HepG2 (cell line): Measurements from ENCODE around the gene UNC5CL. TPM values are rescaled to one million over a fixed set of nuclear protein-coding genes. Genes with fewer than 3 reads are reported as not detected.

Source experiments
- DZIP1 ChIP-seq: sonication (generic); formaldehyde crosslinking; IDR thresholded peaks from 2 replicates; pipeline ENCODE4 v1.5.0; 2020; ENCODE audit warnings: mild to moderate bottlenecking, missing genetic modification reagents
- EED ChIP-seq: sonication (generic); formaldehyde crosslinking; IDR thresholded peaks from 2 replicates; pipeline ENCODE4 v1.5.0; 2020; ENCODE audit warnings: mild to moderate bottlenecking, missing genetic modification reagents
- KDM6A ChIP-seq: IDR thresholded peaks from 2 replicates; pipeline ENCODE4 v1.6.1; 2016; ENCODE audit warnings: low read depth
- MAFG ChIP-seq: sonication (generic); formaldehyde crosslinking; IDR thresholded peaks from 2 replicates; pipeline ENCODE4 v1.5.1; 2020; ENCODE audit warnings: mild to moderate bottlenecking, missing genetic modification reagents
- MATR3 ChIP-seq: sonication (generic); formaldehyde crosslinking; IDR thresholded peaks from 2 replicates; pipeline ENCODE4 v1.4.0; 2020; ENCODE audit warnings: missing genetic modification reagents
- RELA ChIP-seq: sonication (generic); formaldehyde crosslinking; IDR thresholded peaks from 2 replicates; pipeline ENCODE4 v1.4.0; 2020; ENCODE audit warnings: missing genetic modification reagents
- ZBTB39 ChIP-seq: sonication (generic); formaldehyde crosslinking; IDR thresholded peaks from 2 replicates; pipeline ENCODE4 v1.5.0; 2020; ENCODE audit warnings: missing genetic modification reagents
- ZBTB40 ChIP-seq, 2 experiments: fragments of 450-650 bp in 1 of 2; sonication (generic) in 1 of 2; formaldehyde crosslinking in 1 of 2; IDR thresholded peaks; 2 replicates each; pipeline versions ENCODE4 v1.6.1 to v1.8.0; 2016 to 2022; ENCODE audit warnings: antibody characterized with exemption in 1 of 2, mild to moderate bottlenecking in 1 of 2, missing genetic modification reagents in 1 of 2
- ZFAT ChIP-seq: sonication (generic); formaldehyde crosslinking; conservative IDR thresholded peaks from 2 replicates; pipeline ENCODE4 v1.8.1; 2023; ENCODE audit warnings: missing genetic modification reagents, inconsistent platforms
- ZMAT3 ChIP-seq: sonication (generic); formaldehyde crosslinking; conservative IDR thresholded peaks from 2 replicates; pipeline ENCODE4 v1.7.0; 2021; ENCODE audit warnings: missing genetic modification reagents
- ZNF33A ChIP-seq: sonication (generic); formaldehyde crosslinking; IDR thresholded peaks from 2 replicates; pipeline ENCODE4 v1.5.1; 2020; ENCODE audit warnings: missing genetic modification reagents, mild to moderate bottlenecking, moderate library complexity, borderline replicate concordance
- ZNF367 ChIP-seq: sonication (generic); formaldehyde crosslinking; IDR thresholded peaks from 2 replicates; pipeline ENCODE4 v1.4.0; 2020; ENCODE audit warnings: missing genetic modification reagents, borderline replicate concordance
- ZNF556 ChIP-seq: sonication (generic); formaldehyde crosslinking; IDR thresholded peaks from 2 replicates; pipeline ENCODE4 v1.4.0; 2020; ENCODE audit warnings: mild to moderate bottlenecking, missing genetic modification reagents, borderline replicate concordance
- polyA plus RNA-seq, 8 experiments: library from polyadenylated mRNA; depleted of rRNA in 3 of 8; stranded (reverse) in 7 of 8; unstranded in 1 of 8; fragments of >200 nt; fragmentation: Illumina TruSeq in 4 of 8; extraction: Trizol in 4 of 8; gene quantifications; 2 replicates each; pipeline versions ENCODE4 v1.2.1 to v1.2.3, GENCODE V29; 2011 to 2016; ENCODE audit warnings: low read depth in 4 of 8, missing spikeins in 1 of 8, mixed read lengths in 1 of 8; ENCODE audit not compliant: insufficient read depth in 1 of 8
- total RNA-seq, 5 experiments: library from RNA; depleted of rRNA; stranded (reverse); fragments of >200 nt; fragmentation: Illumina TruSeq; extraction: Trizol; gene quantifications; 2 replicates each; pipeline ENCODE4 v1.2.3, GENCODE V29; 2016; ENCODE audit warnings: low read depth in 1 of 5

The UNC5CL gene
- total and polyA plus RNA-seq, 2 of the 13 experiments (the other 11 are each of a cell fraction or from before 2014, with no cell fraction given) = 2.4 to 2.5 TPM

DNA sequence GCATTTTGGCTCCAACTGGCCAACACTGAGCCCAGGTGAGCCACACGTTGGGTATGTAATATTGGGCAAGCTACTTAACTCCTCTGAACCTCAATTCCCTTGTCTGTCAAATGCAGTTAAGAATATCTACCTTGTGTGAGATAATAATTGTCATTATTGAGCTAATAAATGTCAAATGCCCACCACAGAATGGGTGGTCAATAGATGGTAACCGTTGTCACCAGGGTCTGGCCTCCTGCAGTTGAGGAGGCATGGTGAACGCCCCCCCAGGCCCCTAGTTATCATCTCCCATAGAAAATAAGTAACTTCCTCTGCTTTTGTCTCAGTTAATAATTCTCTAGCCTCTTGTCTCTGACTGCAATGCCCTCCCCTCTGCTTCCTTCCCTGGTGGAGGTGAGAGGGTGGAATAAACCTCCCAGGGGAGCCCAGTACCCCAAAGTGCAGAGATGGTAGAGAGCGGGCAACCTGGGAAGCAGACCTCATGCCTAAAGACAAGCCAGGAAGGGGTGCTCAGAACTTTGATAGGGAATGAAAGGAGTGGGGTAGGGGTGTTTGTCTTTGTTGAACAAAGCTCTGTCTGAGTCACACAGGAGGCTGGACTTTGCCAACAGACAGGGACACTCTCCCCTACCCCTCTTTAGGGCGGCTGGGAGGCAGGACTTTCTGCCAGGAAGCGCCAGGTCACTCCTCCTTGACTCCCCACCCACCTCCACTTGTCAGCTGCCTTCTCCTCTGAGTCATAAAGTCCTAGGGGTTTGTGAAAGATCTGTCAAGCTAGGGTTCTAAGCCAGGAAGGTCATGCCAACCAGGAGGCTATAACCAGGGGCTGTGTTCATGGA, 1.3 kb upstream of the UNC5CL start (continued):
- no peak for TF ChIP-seq ZFAT
- TF ChIP-seq EED (CRISPR knock-in tag) = no peak
- peak; percentile 82 for TF ChIP-seq KDM6A (CRISPR knock-in tag)
- no peak for TF ChIP-seq MAFG (CRISPR knock-in tag)
- TF ChIP-seq DZIP1 = no peak
- TF ChIP-seq RELA (CRISPR knock-in tag) = peak; percentile 49; the same call in 1 of the 2 replicates
- TF ChIP-seq ZNF33A (CRISPR knock-in tag) = peak; percentile 50; the same call in 1 of the 2 replicates
- TF ChIP-seq ZNF556 (CRISPR knock-in tag) = peak; percentile 17; the same call in 1 of the 2 replicates
- peak; percentile 79 for TF ChIP-seq ZMAT3 (CRISPR knock-in tag)
- no peak for TF ChIP-seq ZNF367 (CRISPR knock-in tag)
- TF ChIP-seq ZBTB39 (CRISPR knock-in tag) = no peak; the same call in 1 of the 2 replicates
- no peak for TF ChIP-seq ZBTB40 (IDR thresholded peaks at IDR 0.05)
- TF ChIP-seq ZBTB40 (CRISPR knock-in tag; IDR thresholded peaks at IDR 0.05) = peak; percentile 78; the same call in 1 of the 2 replicates
- TF ChIP-seq MATR3 (CRISPR knock-in tag) = no peak
